LNCaP clone FGC (cell line): ENCODE results near the gene CLDN15.
"Not testable (repeated sequence)": the region's sequence is repeated elsewhere in the genome, so short reads cannot be mapped to it uniquely, and the experiment has no call there.

Source experiments
- DNase-seq: peaks from one replicate; pipeline ENCODE4 v3.0.0-alpha.2; 2011; ENCODE audit warnings: low read depth
- H3K4me3 ChIP-seq: 2 replicates; pipeline ENCODE4 v1.5.1; 2011; ENCODE audit warnings: mild to moderate bottlenecking, low read depth, low read length, control low read depth
- CTCF ChIP-seq: IDR thresholded peaks from 2 replicates; pipeline ENCODE4 v1.5.1; 2012; ENCODE audit warnings: mild to moderate bottlenecking; ENCODE audit not compliant: control insufficient read depth, insufficient read depth; ENCODE audit errors: extremely low read depth

CLDN15 gene

GRCh38 chr7:101201695-101202602, 35.7 kb downstream of the CLDN15 start:
- no peak for TF ChIP-seq CTCF
- no peak overlapping the region for H3K4me3 ChIP-seq
- no peak for DNase-seq

- DNase-seq: no peak
- TF ChIP-seq CTCF: no peak
- H3K4me3 ChIP-seq: no peak within 1 kb of the TSS
These were observed 36.6 kb downstream of the CLDN15 start, which contains the start of gene MOGAT3 for GRCh38 chr7:101200862-101201599. Gene MOGAT3 (minus strand): TSS chr7:101201036. CDS start chr7:101200854, 182 bp downstream.

- no peak overlapping the region for H3K4me3 ChIP-seq
- no peak for DNase-seq
- TF ChIP-seq CTCF: no peak
These were observed 37.1 kb downstream of the CLDN15 start for GRCh38 chr7:101200504-101200861.

GRCh38 chr7:101199522-101199921, 38.1 kb downstream of the CLDN15 start:
- not testable (repeated sequence) for DNase-seq, H3K4me3 ChIP-seq

- no peak overlapping the region for H3K4me3 ChIP-seq
- DNase-seq: no peak
- no peak for TF ChIP-seq CTCF
These were observed 39.1 kb downstream of the CLDN15 start for GRCh38 chr7:101198476-101198875.

GRCh38 chr7:101197991-101198390, 39.6 kb downstream of the CLDN15 start:
- H3K4me3 ChIP-seq: no peak overlapping the region
- no peak for TF ChIP-seq CTCF
- no peak for DNase-seq

- no peak for TF ChIP-seq CTCF
- no peak overlapping the region for H3K4me3 ChIP-seq
- no peak for DNase-seq
These were observed 41.7 kb downstream of the CLDN15 start for GRCh38 chr7:101195884-101196283.
